Large intestine (tissue), 3 donors: ENCODE measurements around the gene MAPKAPK3. TPM values are rescaled to one million over a fixed set of nuclear protein-coding genes. Genes with fewer than 3 reads are reported as not detected.
A peak's percentile ranks its signal among the peaks of the same experiment; 100 is the strongest.

Experiments used
- DNase-seq, 2 donors: peaks; one replicate each; pipeline versions ENCODE4 v3.0.0 to v3.0.0-alpha.2; 2013
- H3K27ac ChIP-seq: one replicate; pipeline ENCODE4 v1.5.1; 2013; ENCODE audit warnings: low read length
- H3K27me3 ChIP-seq: 2 replicates; pipeline ENCODE4 v1.6.1; 2013; ENCODE audit warnings: low read length; ENCODE audit not compliant: control insufficient read depth, insufficient read depth
- H3K36me3 ChIP-seq: 2 replicates; pipeline ENCODE4 v1.6.1; 2013; ENCODE audit warnings: low read length; ENCODE audit not compliant: control insufficient read depth, insufficient read depth
- H3K4me1 ChIP-seq: one replicate; pipeline ENCODE4 v1.6.1; 2013; ENCODE audit warnings: low read length; ENCODE audit not compliant: control insufficient read depth, insufficient read depth
- H3K4me3 ChIP-seq: one replicate; pipeline ENCODE4 v1.5.1; 2013; ENCODE audit warnings: low read length
- H3K9me3 ChIP-seq: one replicate; pipeline ENCODE4 v1.6.1; 2013; ENCODE audit warnings: mild to moderate bottlenecking, low read depth, low read length, moderate library complexity; ENCODE audit not compliant: control insufficient read depth
- WGBS: methylation state at CpG from one replicate; pipeline ENCODE4 v1.1.5; 2013; ENCODE audit warnings: low lambda C conversion rate; ENCODE audit not compliant: insufficient coverage; 5-methylcytosine and 5-hydroxymethylcytosine counted together
- polyA plus RNA-seq: library from polyadenylated mRNA; unstranded; fragments of 120-200 nt; gene quantifications from one replicate; pipeline ENCODE4 v1.2.1, GENCODE V29; 2013

Gene MAPKAPK3
- polyA plus RNA-seq, 1 donor, result 81.6 TPM

DNA sequence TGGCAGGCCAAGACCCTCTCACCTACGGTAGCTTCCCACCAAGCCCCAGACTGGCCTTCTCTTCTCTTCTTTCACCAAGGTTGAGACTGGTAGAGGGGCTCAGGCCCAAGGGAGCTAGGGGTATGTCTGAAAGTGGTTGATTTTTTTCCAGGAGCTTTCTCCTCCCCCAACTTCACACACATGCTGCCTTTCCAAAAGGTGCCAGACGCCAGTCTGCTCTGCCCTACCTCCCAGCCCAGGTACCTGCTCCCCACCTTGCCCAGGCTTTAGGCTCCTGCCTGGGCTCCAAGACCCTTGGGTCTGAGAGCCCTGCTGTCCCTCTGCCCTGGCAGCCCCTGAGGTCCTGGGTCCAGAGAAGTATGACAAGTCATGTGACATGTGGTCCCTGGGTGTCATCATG lies 28.4 kb downstream of the MAPKAPK3 start:
- no peak for DNase-seq
- Histone ChIP-seq H3K36me3 (peaks cover 90% of the 10 kb centered on the region), H3K27ac (no peak overlapping the region), H3K9me3 (no peaks in the 10 kb centered on the region), H3K27me3 (no peaks in the 10 kb centered on the region), H3K4me1 (no peaks in the 10 kb centered on the region), H3K4me3 (no peak overlapping the region)
- WGBS, result no CpG with 5 or more reads among the region's 2 CpGs

DNA sequence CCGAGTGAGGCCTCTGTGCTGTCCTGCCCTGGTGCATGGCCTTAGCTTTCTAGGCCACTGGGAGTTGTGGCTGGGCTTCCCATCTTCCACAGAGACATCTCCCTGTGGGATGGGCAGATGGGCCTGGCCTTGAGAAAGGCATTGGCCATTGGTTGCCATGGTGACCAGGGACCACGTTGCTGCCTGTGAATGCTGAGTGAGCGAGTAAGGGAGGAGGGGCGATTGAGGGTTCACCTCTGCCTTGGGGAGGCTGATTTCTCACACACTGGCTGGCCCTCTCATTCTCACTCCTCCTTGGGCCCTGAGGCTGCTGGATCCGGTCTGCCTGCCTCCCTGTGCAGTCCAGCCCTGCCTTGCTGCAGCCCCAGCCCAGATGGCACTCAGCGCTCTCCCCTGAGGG lies 31.4 kb downstream of the MAPKAPK3 start:
- Histone ChIP-seq H3K4me3 (no peak overlapping the region), H3K27ac (no peak overlapping the region), H3K27me3 (no peaks in the 10 kb centered on the region), H3K36me3 (peaks cover 62% of the 10 kb centered on the region), H3K9me3 (no peaks in the 10 kb centered on the region), H3K4me1 (no peaks in the 10 kb centered on the region)
- DNase-seq, result no peak
- WGBS, result no CpG with 5 or more reads among the region's 6 CpGs

DNA sequence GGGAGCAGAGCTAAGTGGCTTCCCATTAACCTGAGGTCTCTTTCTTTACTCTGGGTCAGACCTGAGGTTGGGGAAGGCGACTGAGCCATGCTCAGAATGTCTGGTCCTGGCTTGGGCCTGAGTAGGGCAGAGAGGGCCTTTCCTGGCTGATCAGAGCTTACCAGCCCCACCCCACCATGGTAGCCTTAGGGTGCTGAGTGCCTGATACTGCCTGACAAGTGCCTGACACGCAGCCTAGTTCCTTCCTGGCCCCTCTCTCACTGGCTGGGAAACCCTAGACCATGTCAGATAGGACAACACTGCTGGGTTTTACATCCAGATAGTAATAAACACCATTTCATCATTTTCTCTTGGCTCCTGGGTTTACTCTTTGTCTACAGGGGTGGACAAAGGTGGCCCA lies 32.0 kb downstream of the MAPKAPK3 start:
- no CpG with 5 or more reads among the region's 2 CpGs for WGBS
- Histone ChIP-seq H3K36me3 (peaks cover 56% of the 10 kb centered on the region), H3K4me1 (no peaks in the 10 kb centered on the region), H3K27me3 (no peaks in the 10 kb centered on the region), H3K4me3 (no peak overlapping the region), H3K9me3 (no peaks in the 10 kb centered on the region), H3K27ac (no peak overlapping the region)
- DNase-seq, result no peak

DNA sequence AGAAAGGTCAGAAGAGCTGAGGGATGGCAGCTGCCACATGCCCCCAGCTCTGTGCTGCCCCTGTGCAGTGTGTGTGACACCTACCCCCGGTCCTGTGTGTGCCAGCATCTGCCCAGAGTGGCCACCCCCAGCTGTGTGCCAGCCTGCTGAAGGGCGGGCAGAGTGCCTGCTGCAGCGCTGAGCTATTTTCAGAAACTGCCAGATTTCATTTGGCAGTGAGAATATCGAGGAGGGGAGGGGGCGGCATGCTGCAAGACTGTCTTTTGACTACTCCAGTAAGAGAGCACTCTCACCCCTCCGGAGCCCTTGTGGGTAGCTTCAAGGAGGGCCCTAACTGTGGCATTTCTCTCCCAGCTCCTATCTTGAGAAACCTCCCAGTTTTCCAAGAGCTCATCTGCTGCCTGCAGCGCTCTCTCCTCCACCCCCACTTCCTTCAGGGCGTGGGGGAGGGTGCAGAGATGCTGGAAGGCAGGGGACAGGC lies 32.5 kb downstream of the MAPKAPK3 start:
- Histone ChIP-seq H3K4me1 (no peaks in the 10 kb centered on the region), H3K4me3 (no peak overlapping the region), H3K27me3 (no peaks in the 10 kb centered on the region), H3K36me3 (peaks cover 50% of the 10 kb centered on the region), H3K27ac (no peak overlapping the region), H3K9me3 (no peaks in the 10 kb centered on the region)
- WGBS, result no CpG with 5 or more reads among the region's 8 CpGs
- DNase-seq, result no peak

DNA sequence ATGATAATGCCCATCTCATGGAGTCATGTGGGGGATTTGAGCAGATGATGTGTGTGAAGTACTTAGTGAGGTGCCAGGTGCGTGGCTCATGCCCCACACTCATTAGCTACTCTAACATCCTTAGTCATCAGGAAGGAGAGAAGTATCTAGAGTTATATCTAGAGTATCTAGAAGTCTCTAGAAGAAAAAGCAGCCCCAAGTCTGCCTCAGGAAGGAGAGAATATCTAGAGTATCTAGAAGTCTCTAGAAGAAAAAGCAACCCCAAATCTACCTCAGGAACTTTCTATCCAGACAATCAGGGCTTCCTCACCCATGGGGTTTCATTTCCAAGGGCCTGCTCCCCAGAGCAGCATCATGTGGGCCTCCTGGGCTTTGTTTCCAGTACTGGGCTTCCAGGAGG lies 33.1 kb downstream of the MAPKAPK3 start:
- Histone ChIP-seq H3K4me3 (no peak overlapping the region), H3K27ac (no peak overlapping the region), H3K36me3 (peaks cover 45% of the 10 kb centered on the region), H3K4me1 (no peaks in the 10 kb centered on the region), H3K9me3 (no peaks in the 10 kb centered on the region), H3K27me3 (no peaks in the 10 kb centered on the region)
- DNase-seq, result no peak
- no CpG with 5 or more reads among the region's 1 CpG for WGBS

DNA sequence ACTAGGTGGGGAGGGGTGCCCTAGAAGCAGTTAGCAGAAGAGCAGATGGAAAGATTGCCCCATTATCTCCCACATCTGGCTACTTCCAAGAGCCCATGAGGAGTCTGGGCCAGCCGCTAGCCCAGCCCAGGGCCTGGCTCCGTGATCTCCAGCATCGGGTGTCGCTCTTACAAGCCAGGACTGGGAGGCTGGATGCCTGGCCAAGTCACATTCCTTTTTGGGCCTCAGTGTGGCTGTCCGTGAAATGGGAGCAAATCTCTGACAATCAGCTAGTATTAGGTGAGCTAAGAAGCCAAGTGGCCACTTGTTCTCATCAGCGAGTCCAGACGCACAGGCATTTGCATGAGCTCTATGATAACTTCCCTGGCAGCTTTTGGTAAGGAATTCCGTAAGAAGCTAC lies 34.5 kb downstream of the MAPKAPK3 start:
- no peak for DNase-seq
- Histone ChIP-seq H3K4me3 (no peak overlapping the region), H3K27ac (no peak overlapping the region), H3K27me3 (no peaks in the 10 kb centered on the region), H3K9me3 (no peaks in the 10 kb centered on the region), H3K36me3 (peaks cover 32% of the 10 kb centered on the region), H3K4me1 (no peaks in the 10 kb centered on the region)
- WGBS, result no CpG with 5 or more reads among the region's 8 CpGs

DNA sequence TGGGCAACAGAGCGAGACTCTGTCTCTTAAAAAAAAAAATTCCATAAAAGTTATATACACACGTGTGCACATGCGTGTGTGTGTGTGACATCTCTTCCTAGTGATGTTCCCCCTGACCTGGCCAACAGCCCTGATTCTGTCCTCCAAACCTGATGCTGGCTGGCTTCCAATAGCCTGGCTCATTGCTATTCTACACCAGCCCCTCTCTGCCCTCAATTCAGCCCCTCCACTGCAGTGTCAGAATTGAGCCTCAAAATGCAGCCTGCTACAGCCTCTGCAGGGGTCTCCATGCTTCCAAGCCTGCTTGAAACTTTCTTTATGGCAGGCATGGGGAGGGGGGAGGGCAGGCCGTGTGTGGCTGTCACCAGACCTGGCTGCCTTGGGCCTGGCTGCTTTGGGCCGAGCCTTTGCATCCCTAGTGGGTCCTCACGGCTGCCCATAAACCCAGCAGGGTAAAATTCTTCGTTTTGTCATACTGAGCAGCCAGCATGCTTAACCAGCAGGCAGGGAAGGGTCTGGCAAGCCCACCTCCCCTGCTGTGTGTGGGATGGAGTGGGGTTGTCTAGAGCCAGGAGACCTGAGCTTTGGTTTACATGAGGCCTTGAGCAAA lies 35.1 kb downstream of the MAPKAPK3 start:
- H3K27me3 ChIP-seq, result no peaks in the 10 kb centered on the region
- H3K9me3 ChIP-seq, result no peaks in the 10 kb centered on the region
- H3K36me3 ChIP-seq, result peaks cover 27% of the 10 kb centered on the region
- H3K4me1 ChIP-seq, result no peaks in the 10 kb centered on the region
- no CpG with 5 or more reads among the region's 7 CpGs for WGBS
- no peak for DNase-seq
- H3K27ac ChIP-seq, result no peak overlapping the region
- no peak overlapping the region for H3K4me3 ChIP-seq

DNA sequence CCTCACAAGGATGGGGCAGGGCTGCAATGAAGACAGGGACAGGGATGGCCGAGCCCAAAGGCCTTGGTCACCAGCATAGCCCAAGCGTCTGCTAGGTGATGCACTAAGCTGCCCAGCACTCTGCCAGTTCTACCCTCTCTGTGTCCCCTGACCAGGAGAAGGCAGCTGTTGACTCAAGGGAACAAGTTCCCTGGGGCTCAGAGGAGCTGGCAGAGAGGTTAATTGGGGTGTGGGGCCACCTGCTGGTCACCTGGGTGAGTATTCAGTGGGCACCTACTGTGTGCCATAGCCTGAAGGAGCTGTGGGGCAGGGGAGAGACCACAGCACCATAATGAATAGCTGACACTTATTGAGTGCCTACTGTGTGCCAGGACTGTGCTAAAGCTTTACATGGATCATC lies 35.8 kb downstream of the MAPKAPK3 start:
- Histone ChIP-seq H3K27me3 (no peaks in the 10 kb centered on the region), H3K36me3 (peaks cover 20% of the 10 kb centered on the region), H3K9me3 (no peaks in the 10 kb centered on the region), H3K4me1 (no peaks in the 10 kb centered on the region), H3K27ac (no peak overlapping the region), H3K4me3 (no peak overlapping the region)
- no CpG with 5 or more reads among the region's 2 CpGs for WGBS
- DNase-seq, result peak; percentile 18 to 35

DNA sequence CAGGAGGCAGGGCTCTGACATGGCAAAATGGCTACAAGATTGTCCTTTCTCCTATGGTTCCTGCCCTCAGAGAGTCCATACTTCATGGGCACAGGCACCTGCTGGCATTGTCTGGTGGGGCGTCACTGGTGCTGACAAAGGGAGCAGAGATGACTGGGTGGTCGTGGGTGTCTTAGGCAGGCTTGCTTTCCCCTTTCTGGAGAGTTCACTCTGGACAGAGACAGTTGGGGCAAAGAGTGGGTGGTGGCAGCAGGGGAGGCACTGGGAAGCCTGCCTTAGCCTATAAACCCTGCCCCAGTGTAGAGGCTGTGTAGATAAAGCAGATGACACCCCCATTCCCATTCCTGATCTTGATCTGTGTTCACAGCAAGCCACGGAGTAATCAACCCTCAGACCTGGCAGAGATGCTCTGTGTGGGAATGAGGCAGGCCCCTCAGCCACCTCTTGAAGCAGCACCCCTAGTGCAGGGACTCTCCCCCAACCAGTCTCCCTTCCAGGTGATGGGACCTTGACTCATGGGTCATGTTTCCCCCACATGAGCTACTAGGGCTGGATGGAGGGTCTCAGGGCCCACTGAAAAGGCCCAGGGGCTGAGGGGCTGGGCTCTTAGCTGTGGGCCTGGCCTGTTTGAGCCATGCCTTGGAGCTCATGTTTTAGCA lies 37.1 kb downstream of the MAPKAPK3 start:
- no peaks in the 10 kb centered on the region for H3K27me3 ChIP-seq
- no peaks in the 10 kb centered on the region for H3K9me3 ChIP-seq
- WGBS, result no CpG with 5 or more reads among the region's 3 CpGs
- no peak for DNase-seq
- H3K27ac ChIP-seq, result no peak overlapping the region
- no peaks in the 10 kb centered on the region for H3K4me1 ChIP-seq
- H3K36me3 ChIP-seq, result peaks cover 7% of the 10 kb centered on the region
- H3K4me3 ChIP-seq, result no peak overlapping the region

DNA sequence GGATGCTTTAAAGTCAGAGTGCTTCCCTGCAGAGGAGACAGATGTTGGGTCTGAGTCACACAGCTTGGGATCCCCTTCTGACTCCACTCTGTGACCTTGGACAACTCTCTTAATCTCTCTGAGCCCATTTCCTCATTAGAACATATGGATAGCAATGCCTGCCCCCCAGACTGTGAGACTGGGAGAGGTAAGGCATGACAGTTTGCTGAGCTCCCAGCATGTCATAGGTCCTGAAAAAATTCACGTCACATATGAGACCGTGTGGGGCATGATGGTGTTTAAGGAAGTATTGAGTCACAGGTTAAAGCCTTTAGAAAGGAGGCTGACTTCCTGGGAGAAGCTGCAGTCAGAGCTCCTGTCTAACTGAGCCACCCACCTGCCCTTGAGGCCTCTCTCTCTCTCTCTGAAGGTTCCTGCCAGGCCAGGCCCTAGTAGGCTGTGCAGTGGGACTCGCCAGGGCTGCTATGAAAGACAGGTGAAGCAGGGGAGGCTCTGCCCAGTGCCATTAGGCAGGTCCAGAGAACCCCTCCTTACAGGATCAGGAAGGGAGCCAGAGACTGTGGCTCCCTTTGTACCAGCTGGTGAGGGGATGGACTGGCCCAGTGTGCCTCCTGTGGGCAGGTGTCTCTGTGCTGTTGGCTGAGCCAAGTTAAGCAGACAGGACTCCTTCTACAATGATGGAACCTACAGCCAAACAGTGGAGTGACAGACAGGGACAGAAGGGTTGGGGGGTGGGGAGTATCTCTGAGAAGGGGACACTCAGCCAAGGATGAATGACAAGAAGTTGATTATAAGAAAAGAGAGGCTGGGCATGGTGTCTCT lies 38.3 kb downstream of the MAPKAPK3 start:
- H3K36me3 ChIP-seq, result no peaks in the 10 kb centered on the region
- H3K27ac ChIP-seq, result no peak overlapping the region
- no peak for DNase-seq
- no CpG with 5 or more reads among the region's 3 CpGs for WGBS
- H3K9me3 ChIP-seq, result no peaks in the 10 kb centered on the region
- H3K4me3 ChIP-seq, result no peak overlapping the region
- H3K27me3 ChIP-seq, result no peaks in the 10 kb centered on the region
- H3K4me1 ChIP-seq, result no peaks in the 10 kb centered on the region
